ENCODE results near the gene ZNF487.

DNA sequence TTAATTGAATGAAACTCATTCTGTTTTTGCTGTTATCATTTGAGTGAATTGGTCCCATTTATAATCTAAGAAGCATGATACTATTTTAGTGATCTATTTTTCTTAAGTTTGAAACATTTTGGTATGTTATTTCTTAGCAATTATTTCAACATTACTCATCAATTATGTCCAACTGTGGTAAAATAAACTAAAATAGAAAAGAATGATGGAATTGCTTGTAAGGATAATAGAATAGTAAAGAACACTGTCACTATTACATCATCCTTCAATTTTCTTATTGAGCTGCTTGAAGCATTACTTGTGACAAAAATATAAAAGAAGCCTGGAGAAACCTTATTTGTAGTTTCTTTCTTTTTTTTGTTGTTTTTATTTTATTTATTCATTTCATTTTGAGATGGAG lies 42.4 kb downstream of the ZNF487 start:
- no peak for TF ChIP-seq POLR2AphosphoS5 (IDR thresholded peaks at IDR 0.05; ENCODE audit: low read depth, low read length)
- TF ChIP-seq TAF1 (IDR thresholded peaks at IDR 0.05; ENCODE audit: borderline replicate concordance, insufficient read depth, low read length), result no peak
- TF ChIP-seq, protein P1, sequence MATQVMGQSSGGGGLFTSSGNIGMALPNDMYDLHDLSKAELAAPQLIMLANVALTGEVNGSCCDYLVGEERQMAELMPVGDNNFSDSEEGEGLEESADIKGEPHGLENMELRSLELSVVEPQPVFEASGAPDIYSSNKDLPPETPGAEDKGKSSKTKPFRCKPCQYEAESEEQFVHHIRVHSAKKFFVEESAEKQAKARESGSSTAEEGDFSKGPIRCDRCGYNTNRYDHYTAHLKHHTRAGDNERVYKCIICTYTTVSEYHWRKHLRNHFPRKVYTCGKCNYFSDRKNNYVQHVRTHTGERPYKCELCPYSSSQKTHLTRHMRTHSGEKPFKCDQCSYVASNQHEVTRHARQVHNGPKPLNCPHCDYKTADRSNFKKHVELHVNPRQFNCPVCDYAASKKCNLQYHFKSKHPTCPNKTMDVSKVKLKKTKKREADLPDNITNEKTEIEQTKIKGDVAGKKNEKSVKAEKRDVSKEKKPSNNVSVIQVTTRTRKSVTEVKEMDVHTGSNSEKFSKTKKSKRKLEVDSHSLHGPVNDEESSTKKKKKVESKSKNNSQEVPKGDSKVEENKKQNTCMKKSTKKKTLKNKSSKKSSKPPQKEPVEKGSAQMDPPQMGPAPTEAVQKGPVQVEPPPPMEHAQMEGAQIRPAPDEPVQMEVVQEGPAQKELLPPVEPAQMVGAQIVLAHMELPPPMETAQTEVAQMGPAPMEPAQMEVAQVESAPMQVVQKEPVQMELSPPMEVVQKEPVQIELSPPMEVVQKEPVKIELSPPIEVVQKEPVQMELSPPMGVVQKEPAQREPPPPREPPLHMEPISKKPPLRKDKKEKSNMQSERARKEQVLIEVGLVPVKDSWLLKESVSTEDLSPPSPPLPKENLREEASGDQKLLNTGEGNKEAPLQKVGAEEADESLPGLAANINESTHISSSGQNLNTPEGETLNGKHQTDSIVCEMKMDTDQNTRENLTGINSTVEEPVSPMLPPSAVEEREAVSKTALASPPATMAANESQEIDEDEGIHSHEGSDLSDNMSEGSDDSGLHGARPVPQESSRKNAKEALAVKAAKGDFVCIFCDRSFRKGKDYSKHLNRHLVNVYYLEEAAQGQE (IDR thresholded peaks at IDR 0.05; ENCODE audit: insufficient read depth in 1 of 2, low read depth in 2 of 2, low read length in 2 of 2), result no peak
- TF ChIP-seq SIN3A (IDR thresholded peaks at IDR 0.05; ENCODE audit: borderline replicate concordance, insufficient read depth, low read length), result no peak

All from PFSK-1 (cell line).